H9 (cell line): ENCODE data around the gene YAP1. TPM values are rescaled to one million over a fixed set of nuclear protein-coding genes. Genes with fewer than 3 reads are reported as not detected.

ENCODE experiments used
- DNase-seq: peaks from one replicate; pipeline ENCODE4 v3.0.0-alpha.2; 2017
- H2AFZ ChIP-seq: one replicate; pipeline ENCODE4 v1.6.1; 2013; ENCODE audit warnings: mild to moderate bottlenecking, low read length, control low read depth, moderate library complexity
- H2AK5ac ChIP-seq: 2 replicates; pipeline ENCODE4 v1.6.1; 2013; ENCODE audit warnings: low read length, control low read depth, mixed read lengths; ENCODE audit not compliant: insufficient read length
- H2BK120ac ChIP-seq: one replicate; pipeline ENCODE4 v1.6.1; 2013; ENCODE audit warnings: low read depth, mild to moderate bottlenecking, low read length, control low read depth, inconsistent platforms; ENCODE audit not compliant: poor library complexity, severe bottlenecking
- H2BK12ac ChIP-seq: 2 replicates; pipeline ENCODE4 v1.6.1; 2013; ENCODE audit warnings: low read length, control low read depth, mixed read lengths, low read depth; ENCODE audit not compliant: insufficient read length
- H2BK15ac ChIP-seq: 2 replicates; pipeline ENCODE4 v1.6.1; 2013; ENCODE audit warnings: low read depth, low read length, control low read depth
- H2BK20ac ChIP-seq: one replicate; pipeline ENCODE4 v1.6.1; 2013; ENCODE audit warnings: low read depth, mild to moderate bottlenecking, low read length, control low read depth, inconsistent platforms; ENCODE audit not compliant: poor library complexity, severe bottlenecking
- H2BK5ac ChIP-seq: 2 replicates; pipeline ENCODE4 v1.6.1; 2013; ENCODE audit warnings: low read length, control low read depth, mixed read lengths; ENCODE audit not compliant: insufficient read length
- H3K14ac ChIP-seq: 2 replicates; pipeline ENCODE4 v1.6.1; 2013; ENCODE audit warnings: low read length, control low read depth; ENCODE audit not compliant: insufficient read depth
- H3K18ac ChIP-seq: 2 replicates; pipeline ENCODE4 v1.6.1; 2013; ENCODE audit warnings: low read depth, mild to moderate bottlenecking, mixed read lengths, low read length, control low read depth; ENCODE audit not compliant: insufficient read length
- H3K23ac ChIP-seq: 2 replicates; pipeline ENCODE4 v1.6.1; 2013; ENCODE audit warnings: low read length, control low read depth, mixed read lengths, low read depth; ENCODE audit not compliant: insufficient read length
- H3K23me2 ChIP-seq: 2 replicates; pipeline ENCODE4 v1.6.1; 2013; ENCODE audit warnings: low read depth, mild to moderate bottlenecking, mixed read lengths, low read length, control low read depth; ENCODE audit not compliant: insufficient read length, poor library complexity, severe bottlenecking
- H3K27ac ChIP-seq: 2 replicates; pipeline ENCODE4 v1.5.1; 2013; ENCODE audit warnings: low read length, control low read depth, mixed read lengths, low read depth; ENCODE audit not compliant: insufficient read length
- H3K27me3 ChIP-seq: 2 replicates; pipeline ENCODE4 v1.6.1; 2013; ENCODE audit warnings: low read length, control low read depth, inconsistent platforms; ENCODE audit not compliant: insufficient read depth
- H3K4ac ChIP-seq: 2 replicates; pipeline ENCODE4 v1.6.1; 2013; ENCODE audit warnings: low read depth, mild to moderate bottlenecking, control low read depth, inconsistent platforms, low read length, moderate library complexity
- H3K4me1 ChIP-seq: 2 replicates; pipeline ENCODE4 v1.6.1; 2013; ENCODE audit warnings: low read length, control low read depth, inconsistent platforms; ENCODE audit not compliant: insufficient read depth
- H3K4me2 ChIP-seq: 2 replicates; pipeline ENCODE4 v1.6.1; 2013; ENCODE audit warnings: low read length, control low read depth, mixed read lengths; ENCODE audit not compliant: insufficient read length, insufficient read depth
- H3K56ac ChIP-seq: 2 replicates; pipeline ENCODE4 v1.6.1; 2013; ENCODE audit warnings: low read depth, mild to moderate bottlenecking, mixed read lengths, low read length, control low read depth; ENCODE audit not compliant: insufficient read length
- H3K79me1 ChIP-seq: 2 replicates; pipeline ENCODE4 v1.6.1; 2013; ENCODE audit warnings: low read depth, mild to moderate bottlenecking, moderate library complexity, low read length, control low read depth, inconsistent platforms; ENCODE audit not compliant: insufficient read depth, poor library complexity, severe bottlenecking
- H3K79me2 ChIP-seq: 2 replicates; pipeline ENCODE4 v1.6.1; 2013; ENCODE audit warnings: low read length, control low read depth, inconsistent platforms; ENCODE audit not compliant: insufficient read depth
- H3K9ac ChIP-seq: 2 replicates; pipeline ENCODE4 v1.6.1; 2013; ENCODE audit warnings: low read length, control low read depth, mixed read lengths; ENCODE audit not compliant: insufficient read length; ENCODE audit errors: extremely low read depth
- H3K9me3 ChIP-seq: one replicate; pipeline ENCODE4 v1.6.1; 2013; ENCODE audit warnings: low read depth, low read length, inconsistent platforms; ENCODE audit not compliant: control insufficient read depth
- H3T11ph ChIP-seq: one replicate; pipeline ENCODE4 v1.6.1; 2013; ENCODE audit warnings: mild to moderate bottlenecking, low read length, control low read depth, inconsistent platforms
- H4K20me1 ChIP-seq: one replicate; pipeline ENCODE4 v1.6.1; 2013; ENCODE audit not compliant: control insufficient read depth, insufficient read length, insufficient read depth
- H4K5ac ChIP-seq: 2 replicates; pipeline ENCODE4 v1.6.1; 2013; ENCODE audit warnings: low read depth, mild to moderate bottlenecking, mixed read lengths, low read length, control low read depth; ENCODE audit not compliant: insufficient read length
- H4K8ac ChIP-seq: replicated peaks from 2 replicates; pipeline ENCODE4 v1.6.1; 2013; ENCODE audit warnings: low read length, control low read depth, mixed read lengths, low read depth; ENCODE audit not compliant: insufficient read length
- H4K91ac ChIP-seq: 2 replicates; pipeline ENCODE4 v1.6.1; 2013; ENCODE audit warnings: low read depth, mild to moderate bottlenecking, moderate library complexity, mixed read lengths, low read length, control low read depth; ENCODE audit not compliant: insufficient read length
- H3K27ac Mint-ChIP-seq, 3 experiments: 2 replicates in 2 of 3; 3 replicates in 1 of 3; pipeline ENCODE4 v1.8.0; 2020 to 2021; ENCODE audit warnings: mixed read lengths in 3 of 3, mild to moderate bottlenecking in 1 of 3, moderate library complexity in 1 of 3
- H3K27me3 Mint-ChIP-seq: 2 replicates; pipeline ENCODE4 v1.8.0; 2021; ENCODE audit warnings: low read depth, mild to moderate bottlenecking, moderate library complexity, mixed read lengths
- H3K36me3 Mint-ChIP-seq, 3 experiments: 2 replicates in 2 of 3; 3 replicates in 1 of 3; pipeline ENCODE4 v1.8.0; 2020 to 2021; ENCODE audit warnings: low read depth in 3 of 3, mixed read lengths in 3 of 3; ENCODE audit not compliant: insufficient read depth in 1 of 3
- H3K4me1 Mint-ChIP-seq, 2 experiments: 2 replicates each; pipeline ENCODE4 v1.8.0; 2020; ENCODE audit warnings: mixed read lengths in 2 of 2
- H3K4me3 Mint-ChIP-seq, 2 experiments: 2 replicates in 1 of 2; 3 replicates in 1 of 2; pipeline ENCODE4 v1.8.0; 2020 to 2021; ENCODE audit warnings: mild to moderate bottlenecking in 2 of 2, mixed read lengths in 2 of 2, moderate library complexity in 1 of 2
- H3K9me3 Mint-ChIP-seq, 2 experiments: 2 replicates in 1 of 2; 3 replicates in 1 of 2; pipeline ENCODE4 v1.8.0; 2020; ENCODE audit warnings: mild to moderate bottlenecking in 2 of 2, mixed read lengths in 2 of 2, moderate library complexity in 1 of 2
- total RNA-seq: library from RNA; stranded (reverse); gene quantifications from 2 replicates; pipeline ENCODE4 v1.2.1, GENCODE V29; 2021
- TF ChIP-seq, protein P1 (sequence below): fragments of 200-600 bp; sonication (generic); conservative IDR thresholded peaks from 3 replicates; pipeline ENCODE4 v1.8.0; 2021; ENCODE audit warnings: antibody characterized with exemption, mild to moderate bottlenecking

Gene YAP1
- total RNA-seq, 1 experiment from 2014 or later = 124 TPM

DNA sequence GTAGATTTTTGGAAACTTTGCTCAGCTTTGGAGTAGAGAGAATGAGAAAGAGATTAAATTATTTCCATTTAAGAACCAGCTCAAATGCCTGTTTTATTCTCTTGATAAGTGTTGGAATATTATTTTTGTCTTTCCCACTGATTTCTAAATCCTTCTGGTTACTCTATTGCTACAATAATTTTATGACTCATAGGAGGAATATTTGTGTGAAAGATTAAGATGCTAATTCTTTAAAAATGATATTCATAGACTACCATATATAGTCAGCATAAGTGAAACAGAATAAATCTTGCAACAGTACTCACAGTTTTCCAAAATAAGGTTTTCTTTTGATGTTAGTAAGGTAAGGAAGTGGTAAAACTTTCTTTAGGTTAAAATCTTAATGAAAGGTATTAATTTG lies 60.9 kb downstream of the YAP1 start:
- Mint-ChIP-seq H3K4me3 (no peak overlapping the region), H3K27ac (no peak overlapping the region; a peak in 1 of 7 replicates), H3K9me3 (no peaks in the 10 kb centered on the region), H3K27me3 (no peaks in the 10 kb centered on the region), H3K36me3 (peaks cover 2 to 22% (median 10%) of the 10 kb centered on the region in 3 experiments; a peak in 4 of 7 replicates), H3K4me1 (peaks cover 6% of the 10 kb centered on the region in 2 experiments)
- Histone ChIP-seq H2BK20ac (no peak overlapping the region), H3K4me2 (no peak overlapping the region), H3K23me2 (no peaks in the 10 kb centered on the region), H2BK5ac (no peak overlapping the region), H3K9ac (no peak overlapping the region), H3K4ac (no peak overlapping the region), H3K79me2 (no peaks in the 10 kb centered on the region), H4K20me1 (no peaks in the 10 kb centered on the region), H3K9me3 (no peaks in the 10 kb centered on the region), H3K18ac (no peak overlapping the region), H4K5ac (no peak overlapping the region), H4K8ac (no peak overlapping the region), H2BK12ac (no peak overlapping the region), H3K27me3 (no peaks in the 10 kb centered on the region), H4K91ac (no peak overlapping the region), H2BK15ac (no peak overlapping the region), H3K27ac (no peak overlapping the region), H3T11ph (no peak overlapping the region), H2AFZ (no peak overlapping the region), H3K79me1 (no peaks in the 10 kb centered on the region), H2BK120ac (no peak overlapping the region), H2AK5ac (no peak overlapping the region), H3K4me1 (no peaks in the 10 kb centered on the region), H3K23ac (no peak overlapping the region), H3K56ac (no peak overlapping the region), H3K14ac (no peak overlapping the region)
- TF ChIP-seq, protein P1, sequence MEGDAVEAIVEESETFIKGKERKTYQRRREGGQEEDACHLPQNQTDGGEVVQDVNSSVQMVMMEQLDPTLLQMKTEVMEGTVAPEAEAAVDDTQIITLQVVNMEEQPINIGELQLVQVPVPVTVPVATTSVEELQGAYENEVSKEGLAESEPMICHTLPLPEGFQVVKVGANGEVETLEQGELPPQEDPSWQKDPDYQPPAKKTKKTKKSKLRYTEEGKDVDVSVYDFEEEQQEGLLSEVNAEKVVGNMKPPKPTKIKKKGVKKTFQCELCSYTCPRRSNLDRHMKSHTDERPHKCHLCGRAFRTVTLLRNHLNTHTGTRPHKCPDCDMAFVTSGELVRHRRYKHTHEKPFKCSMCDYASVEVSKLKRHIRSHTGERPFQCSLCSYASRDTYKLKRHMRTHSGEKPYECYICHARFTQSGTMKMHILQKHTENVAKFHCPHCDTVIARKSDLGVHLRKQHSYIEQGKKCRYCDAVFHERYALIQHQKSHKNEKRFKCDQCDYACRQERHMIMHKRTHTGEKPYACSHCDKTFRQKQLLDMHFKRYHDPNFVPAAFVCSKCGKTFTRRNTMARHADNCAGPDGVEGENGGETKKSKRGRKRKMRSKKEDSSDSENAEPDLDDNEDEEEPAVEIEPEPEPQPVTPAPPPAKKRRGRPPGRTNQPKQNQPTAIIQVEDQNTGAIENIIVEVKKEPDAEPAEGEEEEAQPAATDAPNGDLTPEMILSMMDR = no peak
- DNase-seq = no peak
